Measurements from ENCODE around the gene RANBP17. TPM values are rescaled to one million over a fixed set of nuclear protein-coding genes. Genes with fewer than 3 reads are reported as not detected.
"Not testable (repeated sequence)": the region's sequence is repeated elsewhere in the genome, so short reads cannot be mapped to it uniquely, and the experiment has no call there.

Gene RANBP17
- polyA plus RNA-seq (ENCODE audit: insufficient read length) = 22.3 TPM
- long read RNA-seq, donor 1 = 0 reads
- long read RNA-seq, donor 2, partial matches to known transcripts = 0 of 1 reads
- long read RNA-seq, donor 2, other reads (novel, unspliced or antisense) = 0 of 1 reads
- long read RNA-seq, donor 3, partial matches to known transcripts = 0 of 1 reads
- long read RNA-seq, donor 3, other reads (novel, unspliced or antisense) = 0 of 1 reads
- long read RNA-seq, donor 4 = 0 reads
- long read RNA-seq, donor 5, partial matches to known transcripts = 0 of 1 reads
- long read RNA-seq, donor 5, other reads (novel, unspliced or antisense) = 0 of 1 reads
- long read RNA-seq, donor 6, partial matches to known transcripts = 0 of 1 reads
- long read RNA-seq, donor 6, other reads (novel, unspliced or antisense) = 0 of 1 reads
- long read RNA-seq, donor 7, full-length matches to known transcripts = 1 of 1 reads
- long read RNA-seq, donor 7, partial matches to known transcripts = 0 of 1 reads
- long read RNA-seq, donor 7, other reads (novel, unspliced or antisense) = 0 of 1 reads
- long read RNA-seq, donor 8, partial matches to known transcripts = 0 of 1 reads
- long read RNA-seq, donor 8, other reads (novel, unspliced or antisense) = 0 of 1 reads

DNA sequence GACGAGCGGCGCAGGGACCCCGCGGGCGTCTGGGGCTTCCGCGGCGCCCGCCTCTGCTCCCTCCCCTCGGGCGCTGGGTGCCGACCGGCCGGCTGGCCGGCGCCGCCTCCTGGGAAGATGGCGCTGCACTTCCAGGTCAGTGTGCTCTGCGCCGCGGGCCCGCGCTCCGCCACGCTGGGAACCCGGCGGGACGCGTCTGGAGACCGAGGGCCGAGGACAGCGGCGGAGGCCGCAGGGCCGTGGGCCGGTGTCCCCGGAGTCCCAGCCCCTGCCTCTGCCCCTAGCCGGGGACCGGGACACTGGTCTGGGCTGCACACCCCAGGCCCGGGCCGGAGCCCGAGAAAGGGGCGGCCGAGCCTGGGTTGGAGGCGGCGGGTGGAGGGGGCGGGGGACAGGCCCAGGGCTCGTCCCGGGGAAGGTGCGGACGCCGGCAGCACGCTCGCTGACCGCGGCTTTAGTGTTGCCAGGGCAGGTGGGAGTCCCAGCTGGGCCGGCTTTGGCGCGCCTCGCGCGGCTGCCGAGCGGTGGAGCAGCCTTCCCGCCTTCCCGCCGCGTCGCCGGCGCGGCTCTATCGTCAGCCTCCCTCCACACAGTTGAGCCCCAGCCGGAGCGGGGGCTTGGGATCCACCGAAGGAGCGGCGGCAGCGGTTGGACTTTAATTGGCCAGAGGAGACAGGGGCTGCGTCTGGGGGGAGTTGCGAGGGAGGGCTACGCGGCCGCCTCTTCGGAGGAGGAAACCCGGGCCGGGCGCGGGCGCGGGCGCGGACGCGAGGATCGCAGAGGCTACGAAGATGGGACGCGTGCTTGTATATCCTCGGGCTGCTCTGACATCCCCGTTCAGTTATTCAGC lies at the start of gene RANBP17:
RANBP17 (plus strand) TSS at position 102 of the 850 bp plus-strand sequence.
- peak; percentile 57 for DNase-seq

DNA sequence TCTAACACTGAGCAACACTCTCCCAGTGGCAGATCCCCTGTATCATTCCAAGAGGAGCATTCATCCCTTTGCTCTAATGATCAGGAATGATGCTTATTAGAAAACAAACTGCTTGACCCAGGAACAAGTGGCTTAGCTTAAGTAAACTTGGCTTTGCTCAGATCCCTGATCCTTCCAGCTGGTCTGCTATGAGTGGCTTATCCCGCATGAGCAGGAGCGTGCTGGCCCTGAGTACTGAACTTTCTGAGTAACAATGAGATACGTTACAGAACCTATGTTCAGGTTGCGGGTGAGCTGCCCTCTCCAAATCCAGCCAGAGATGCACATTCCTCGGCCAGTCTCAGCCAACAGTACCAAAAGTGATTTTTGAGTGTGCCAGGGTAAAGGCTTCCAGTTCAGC lies 48.6 kb upstream of the RANBP17 start:
- no peak for DNase-seq

DNA sequence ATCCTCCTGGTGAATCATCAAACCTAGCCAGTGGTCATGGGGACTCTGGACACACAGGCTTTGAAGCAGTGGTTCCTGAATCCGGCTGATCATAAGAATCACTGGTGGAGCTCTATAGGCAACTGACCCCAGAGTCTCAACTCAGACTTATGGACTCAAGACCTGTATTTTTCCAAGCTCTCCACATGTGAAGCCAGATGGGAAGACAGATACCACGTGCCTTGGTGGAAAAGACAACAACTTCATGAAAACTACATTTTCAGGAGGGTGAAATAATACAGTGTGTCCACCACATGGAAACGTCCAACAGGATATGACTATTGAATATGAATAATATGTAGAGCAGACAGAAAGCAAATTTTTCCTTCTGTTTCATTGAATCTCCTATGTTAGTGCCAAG lies 44.6 kb upstream of the RANBP17 start:
- no peak for DNase-seq

DNA sequence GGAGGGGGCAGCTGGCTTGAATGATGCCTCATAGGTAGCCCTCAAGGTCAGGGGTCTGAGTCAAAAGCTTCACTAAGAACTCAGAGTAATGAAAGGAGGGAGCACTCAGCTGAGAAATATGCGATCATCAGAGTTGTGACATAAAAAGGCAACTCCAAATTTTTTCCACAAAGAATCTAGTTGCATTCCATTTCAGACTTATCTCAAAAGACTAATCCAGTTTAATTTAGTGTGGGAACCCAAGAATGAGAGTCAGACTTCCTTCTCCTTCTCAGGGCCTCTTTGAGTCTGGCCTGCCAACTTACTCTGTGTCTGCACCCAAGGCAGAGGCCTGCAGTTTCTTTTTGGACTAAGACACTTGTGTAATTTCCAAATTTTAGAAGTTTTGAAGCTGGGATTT lies 43.6 kb upstream of the RANBP17 start:
- DNase-seq = no peak

DNA sequence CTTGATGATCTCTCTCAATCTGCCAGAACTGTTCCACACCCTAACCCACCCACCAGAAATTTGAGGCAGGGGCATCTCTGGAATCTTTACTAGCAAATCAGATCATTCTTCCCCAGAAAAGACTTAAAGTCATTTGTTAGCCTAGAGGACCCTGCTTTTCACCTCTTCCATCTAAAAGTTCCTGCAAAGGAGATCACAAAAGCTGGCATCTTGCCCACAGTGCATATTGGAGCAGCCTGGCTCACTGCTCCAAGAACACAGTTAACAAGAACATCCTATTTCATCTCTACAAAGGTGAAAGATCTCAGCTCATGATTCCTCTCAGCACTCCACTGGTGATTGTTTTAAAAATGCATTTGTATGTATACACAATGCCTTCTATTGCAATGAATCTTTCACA lies 42.0 kb upstream of the RANBP17 start:
- no peak for DNase-seq

DNA sequence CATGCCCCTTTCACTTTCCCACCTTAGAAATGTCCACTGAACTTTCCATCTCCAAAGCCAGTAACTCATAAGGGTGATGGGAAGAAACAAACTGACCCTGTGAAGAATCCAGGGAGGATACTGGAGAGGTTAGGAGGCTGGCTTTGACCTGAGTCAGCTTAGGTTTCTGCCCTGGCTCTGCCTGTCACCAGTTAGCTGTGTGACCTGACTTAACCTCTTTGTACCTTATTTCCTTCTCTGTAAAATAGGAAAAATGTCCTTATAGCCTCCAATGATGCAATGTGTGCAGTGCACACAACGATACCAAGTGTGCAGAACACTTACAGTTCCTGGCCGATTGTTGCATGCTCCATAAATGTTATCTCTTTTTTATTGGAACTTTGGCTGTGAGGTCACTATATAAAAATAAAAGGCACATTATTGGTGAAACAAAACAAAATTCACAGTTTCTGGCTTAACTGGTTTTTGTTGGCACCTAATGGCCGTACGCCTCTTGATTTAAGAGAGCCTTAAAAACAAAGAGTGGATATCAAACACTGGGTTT lies 40.5 kb upstream of the RANBP17 start:
- DNase-seq = no peak

DNA sequence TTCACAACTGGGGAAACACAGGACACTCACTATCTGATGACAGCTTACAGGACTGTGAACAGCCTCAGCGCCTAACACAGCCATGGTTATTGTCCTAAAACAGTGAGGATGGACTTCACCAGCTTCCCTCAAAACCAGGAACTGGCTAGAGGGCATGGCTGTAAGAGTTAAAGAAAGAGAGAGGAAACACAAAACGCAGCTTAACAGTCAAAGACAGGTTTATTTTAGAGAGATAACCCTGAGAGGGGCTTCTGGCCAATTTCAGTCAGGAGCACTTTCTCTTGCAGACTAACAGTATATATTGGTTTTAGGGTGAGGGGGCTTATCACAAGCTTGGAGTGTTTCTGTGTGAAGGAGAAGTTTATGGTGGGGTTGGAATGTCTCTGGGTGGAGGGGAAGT lies 35.7 kb upstream of the RANBP17 start:
- no peak for DNase-seq

DNA sequence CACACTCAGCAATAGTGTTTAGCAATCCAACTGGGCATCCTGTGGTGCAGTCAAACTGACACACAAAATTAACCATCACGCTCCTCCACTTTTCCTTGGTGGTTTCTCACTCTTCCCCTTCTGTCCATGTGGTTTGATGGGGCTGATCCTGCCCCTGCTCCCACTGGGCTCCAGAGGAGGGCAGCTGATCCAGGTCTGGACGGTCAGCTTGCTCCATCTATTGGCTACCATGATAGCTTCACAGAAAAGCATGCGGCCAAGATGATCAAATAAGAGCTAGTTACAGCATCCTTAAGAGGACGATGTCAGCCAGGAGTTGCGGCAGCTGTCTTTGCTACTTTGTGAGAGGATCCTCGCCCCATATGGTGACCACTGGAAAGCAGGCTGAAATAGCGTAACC lies 29.6 kb upstream of the RANBP17 start:
- DNase-seq = no peak

DNA sequence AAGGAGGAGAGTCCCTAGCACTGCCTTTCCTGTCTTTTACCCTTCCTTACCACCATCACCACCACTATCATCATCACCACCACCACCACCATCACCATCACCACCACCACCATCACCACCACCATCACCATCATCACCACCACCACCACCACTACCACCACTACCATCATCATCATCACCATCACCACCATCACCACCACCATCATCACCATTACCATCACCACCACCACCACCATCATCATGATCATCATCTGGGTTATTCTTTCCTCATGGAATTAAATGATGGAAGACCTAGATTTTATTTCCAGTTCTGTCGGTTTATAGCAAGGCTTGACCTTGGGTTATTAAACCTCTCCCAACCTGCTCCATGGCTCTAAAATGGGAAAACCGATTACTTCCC lies 27.8 kb upstream of the RANBP17 start:
- DNase-seq = not testable (repeated sequence)

DNA sequence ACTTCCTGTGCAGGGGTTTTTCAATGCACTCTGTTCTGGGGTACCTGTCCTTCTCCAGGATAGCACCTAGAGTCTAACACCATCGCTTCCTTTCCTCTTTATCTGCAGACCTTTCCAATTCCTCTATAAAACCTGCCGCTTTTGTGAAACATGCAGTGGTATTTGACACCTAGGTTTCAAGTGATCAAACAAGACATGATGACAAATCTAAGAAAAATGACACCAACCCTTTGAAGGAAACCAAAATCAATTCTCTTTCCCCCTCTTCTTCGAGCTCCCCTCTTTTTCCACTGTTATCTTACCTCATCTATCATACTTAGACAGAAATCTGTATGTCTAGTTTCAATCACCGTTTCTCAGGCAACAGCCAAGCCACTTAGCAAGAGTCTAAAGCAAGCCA lies 25.6 kb upstream of the RANBP17 start:
- no peak for DNase-seq

DNA sequence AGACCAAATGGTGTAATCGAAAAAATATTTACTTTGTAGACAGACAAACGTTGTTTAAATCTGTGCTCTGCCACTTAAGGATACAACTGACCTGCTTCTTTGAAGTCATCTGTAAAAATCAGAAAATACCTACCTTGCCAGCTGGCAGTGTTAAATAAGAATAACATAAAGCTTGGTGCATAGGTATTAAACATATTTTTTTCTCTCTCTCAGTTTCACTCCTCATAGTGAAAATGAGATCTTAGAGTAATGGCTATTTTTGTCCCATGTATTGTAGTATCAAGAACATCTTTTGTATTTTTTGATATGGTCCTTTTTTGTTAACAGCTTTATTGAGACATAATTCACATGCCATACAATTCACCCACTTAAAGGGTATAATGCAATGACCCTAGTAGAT lies 17.9 kb upstream of the RANBP17 start:
- DNase-seq = no peak

DNA sequence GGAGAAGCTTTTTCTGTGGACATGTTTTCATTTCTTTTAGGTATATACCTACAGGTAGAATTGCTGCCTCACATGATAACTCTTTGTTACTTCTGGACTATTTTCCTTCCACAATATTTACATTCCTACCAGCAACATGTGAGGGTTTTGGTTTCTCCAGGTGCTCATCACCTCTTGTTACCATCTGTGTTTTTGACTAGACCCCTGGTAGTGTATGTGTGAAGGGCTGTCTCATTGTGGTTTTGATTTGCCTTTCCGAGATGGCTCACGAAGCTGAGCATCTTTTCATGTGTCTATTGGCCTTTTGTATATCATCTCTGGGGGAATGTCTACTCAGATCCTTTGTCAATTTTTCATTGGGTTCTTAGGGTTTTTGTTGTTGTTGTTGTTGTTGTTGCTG lies 17.2 kb upstream of the RANBP17 start:
- no peak for DNase-seq

DNA sequence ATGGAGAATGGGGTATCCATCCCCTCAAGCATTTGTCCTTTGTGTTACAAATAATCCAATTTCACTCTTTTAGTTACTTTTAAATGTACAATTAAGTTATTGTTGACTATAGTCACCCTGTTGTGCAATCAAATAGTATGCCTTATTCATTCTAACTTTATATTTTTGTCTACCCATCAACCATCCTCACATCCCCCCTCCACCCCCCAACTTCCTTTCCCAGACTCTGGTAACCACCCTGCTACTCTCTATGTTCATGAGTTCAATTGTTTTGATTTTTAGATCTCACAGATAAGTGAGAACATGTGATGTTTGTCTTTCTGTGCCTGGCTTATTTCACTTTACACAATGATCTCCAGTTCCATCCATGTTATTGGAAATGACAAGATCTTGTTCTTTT lies 15.4 kb upstream of the RANBP17 start:
- no peak for DNase-seq

DNA sequence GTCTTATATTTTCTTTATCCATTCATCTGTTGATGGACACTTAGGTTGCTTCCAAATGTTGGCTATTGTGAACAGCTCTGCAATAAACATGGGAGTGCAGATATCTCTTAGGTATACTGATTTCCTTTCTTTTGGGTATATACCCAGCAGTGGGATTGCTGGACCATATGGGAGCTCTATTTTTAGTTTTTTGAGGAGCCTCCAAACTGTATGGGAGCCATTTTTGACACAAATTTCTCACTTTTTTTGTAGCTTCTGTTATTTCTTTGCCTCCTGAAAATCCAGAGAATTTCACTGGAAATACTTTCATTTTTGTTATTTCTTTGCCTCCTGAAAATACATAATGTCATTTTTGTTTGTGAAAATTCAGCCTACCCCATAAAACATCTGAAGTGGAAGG lies 15.0 kb upstream of the RANBP17 start:
- no peak for DNase-seq

DNA sequence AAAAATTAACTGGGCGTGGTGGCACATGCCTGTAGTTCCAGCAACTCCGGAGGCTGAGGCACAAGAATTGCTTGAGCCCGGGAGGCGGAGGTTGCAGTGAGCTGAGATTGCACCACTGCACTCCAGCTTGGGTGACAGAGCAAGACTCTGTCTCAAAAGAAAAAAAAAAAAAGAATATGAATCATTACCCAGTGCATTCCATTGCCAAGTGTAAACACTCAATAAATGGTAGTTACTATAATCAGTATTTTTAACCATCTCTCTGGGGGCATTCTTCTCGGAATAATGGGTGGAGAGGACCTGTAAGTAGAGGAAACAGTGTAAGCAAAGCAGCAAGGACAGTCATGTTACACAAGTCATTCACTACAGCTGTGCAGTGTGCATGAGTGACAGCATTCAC lies 13.8 kb upstream of the RANBP17 start:
- no peak for DNase-seq

DNA sequence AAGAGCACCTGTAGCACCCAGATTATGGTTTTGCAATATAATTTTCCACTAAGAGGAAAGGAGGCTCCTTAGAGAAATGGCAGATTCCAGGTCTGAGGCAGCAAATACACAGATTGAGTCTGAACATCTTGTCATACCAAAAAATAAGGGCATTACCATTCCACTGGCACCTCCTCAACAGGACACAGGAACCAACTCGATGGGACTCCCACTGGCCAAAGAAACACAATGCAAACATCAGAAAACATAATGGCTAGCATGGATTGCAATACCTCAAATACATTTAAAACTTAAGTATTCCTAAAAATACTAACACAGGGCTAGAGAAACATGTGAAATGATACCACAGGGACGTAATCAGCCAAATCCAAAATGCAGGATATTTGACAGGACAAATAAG lies 12.4 kb upstream of the RANBP17 start:
- DNase-seq = no peak

DNA sequence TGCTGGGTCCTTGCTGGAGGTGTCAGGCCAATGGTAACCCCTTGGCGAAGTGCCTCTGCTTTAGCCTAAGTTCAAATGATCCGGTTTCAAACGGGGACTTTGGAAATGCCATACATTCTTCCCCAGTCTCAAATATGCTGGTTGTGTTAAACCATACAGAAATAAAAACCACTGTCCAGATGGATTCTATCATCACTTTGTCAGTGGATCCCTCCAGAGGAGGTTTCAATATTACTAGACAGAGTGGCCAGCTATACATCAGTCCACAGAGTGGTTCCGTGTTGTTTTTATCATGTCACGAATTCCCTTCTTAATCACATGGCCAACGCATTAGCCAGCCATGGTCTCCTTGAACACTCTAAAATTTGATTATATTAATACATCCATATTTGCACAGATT lies 7.3 kb upstream of the RANBP17 start:
- no peak for DNase-seq

DNA sequence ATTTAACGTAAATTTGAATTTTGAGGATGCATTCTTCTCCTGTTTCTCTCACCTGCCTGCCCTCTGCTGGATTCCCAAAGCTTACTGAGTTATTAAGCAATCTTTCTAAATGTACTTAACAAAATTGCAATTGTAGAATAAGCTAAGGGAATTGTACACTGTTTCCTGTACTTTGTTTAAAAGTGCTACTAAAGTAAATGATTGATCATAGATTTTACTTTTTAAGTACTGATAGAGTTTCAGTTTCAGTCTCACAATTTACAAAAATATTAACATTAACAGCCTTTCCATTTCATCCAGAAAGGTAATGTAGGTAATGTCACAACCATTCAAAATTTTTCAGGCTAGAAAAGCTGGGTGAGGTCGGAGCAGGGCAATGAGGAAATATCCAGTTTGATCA lies 4.8 kb upstream of the RANBP17 start:
- DNase-seq = no peak

DNA sequence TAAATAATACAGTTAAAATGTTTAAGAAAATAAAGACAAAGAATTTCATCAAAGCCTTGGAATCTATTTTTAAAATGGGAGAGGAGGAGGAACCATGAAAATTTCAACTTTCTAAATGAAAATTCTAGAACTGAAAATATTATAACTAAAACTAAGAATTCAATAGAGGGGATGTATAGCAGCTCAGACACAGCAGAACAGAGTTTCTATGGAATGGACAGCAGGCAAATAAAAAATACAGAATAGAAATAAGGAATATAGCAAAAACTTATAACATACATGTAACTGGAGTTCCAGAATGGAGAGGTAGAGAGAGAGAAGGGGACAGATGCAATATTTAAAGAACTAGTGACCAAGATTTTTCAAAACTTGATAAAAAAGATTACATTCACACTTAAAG lies 1.4 kb upstream of the RANBP17 start:
- DNase-seq = no peak

DNA sequence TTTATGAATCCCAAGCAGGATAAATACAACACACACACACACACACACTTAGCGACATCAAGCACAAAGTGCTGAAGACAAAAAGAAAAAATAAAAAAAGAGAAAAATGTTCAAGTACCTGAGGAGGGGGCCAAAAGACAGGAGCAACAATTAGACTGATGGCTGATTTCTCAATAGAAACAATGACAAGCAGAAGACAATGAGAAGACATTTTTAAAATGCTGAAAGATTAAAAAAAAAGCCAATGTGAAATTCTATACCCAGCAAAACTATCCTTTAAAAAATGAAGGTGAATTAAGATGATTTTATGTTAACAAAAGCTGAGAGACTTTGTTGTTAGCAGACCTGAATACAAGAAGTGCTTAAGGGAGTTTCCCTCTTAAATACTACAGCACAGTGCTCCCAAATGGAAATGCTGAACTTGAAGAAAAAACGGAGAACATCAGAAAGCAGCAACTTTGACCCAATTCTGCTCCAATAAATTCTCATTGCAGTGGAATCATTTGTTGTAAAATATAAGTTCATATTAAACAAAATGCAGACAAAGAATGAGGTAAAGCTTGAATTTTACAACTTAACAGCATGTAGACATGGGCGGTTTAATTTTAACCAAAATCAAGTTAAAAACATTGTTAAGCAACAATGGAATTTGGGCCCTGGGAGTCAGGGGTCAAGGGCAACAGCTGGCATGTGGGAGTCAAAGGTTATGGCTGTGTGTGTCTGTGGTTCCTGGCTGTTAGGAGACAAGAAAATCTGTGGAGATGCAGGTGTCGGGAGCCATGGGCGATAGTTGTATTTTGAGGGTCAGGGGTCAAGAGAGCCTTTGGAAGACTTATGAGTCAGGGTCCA lies 776 bp upstream of the RANBP17 start:
- DNase-seq = no peak

DNA sequence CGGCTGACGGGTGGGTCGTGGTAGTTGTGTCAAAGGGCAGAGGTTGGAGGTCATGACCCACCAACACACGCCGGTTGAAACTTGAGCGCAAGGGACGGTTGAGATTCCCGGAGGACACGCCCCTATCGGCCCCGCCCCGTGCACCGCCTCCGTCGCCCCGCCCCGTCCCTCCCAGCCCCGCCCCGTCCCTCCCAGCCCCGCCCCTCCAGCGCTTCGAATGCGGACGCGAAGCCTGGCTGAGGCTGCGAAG lies 226 bp upstream of the RANBP17 start:
- no peak for DNase-seq

DNA sequence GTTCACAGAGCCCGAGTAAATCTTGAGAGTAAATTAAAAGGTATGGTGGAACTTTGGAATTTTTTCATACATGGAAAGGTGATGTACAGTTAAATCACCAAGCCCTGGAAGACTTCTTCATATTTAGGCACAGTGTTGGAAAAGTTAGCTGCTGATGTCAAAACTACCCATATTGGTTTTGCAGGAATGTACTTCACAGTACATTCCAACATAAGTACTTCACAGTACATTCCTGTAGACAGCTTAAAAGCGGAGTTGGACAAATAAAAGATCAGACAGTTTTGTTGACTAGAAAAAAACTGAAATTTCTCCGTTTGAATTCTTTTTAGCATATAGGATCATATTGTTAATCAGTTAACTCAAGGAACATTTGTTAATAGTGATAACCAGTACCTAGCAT lies 1.8 kb downstream of the RANBP17 start:
- DNase-seq = no peak
